HL-60 (cell line): ENCODE data around the gene LRRC41.

Experiments used
- GABPA ChIP-seq: IDR thresholded peaks from 2 replicates; pipeline ENCODE4 v1.6.1; 2012; ENCODE audit warnings: low read depth
- POLR2AphosphoS5 ChIP-seq: IDR thresholded peaks from 2 replicates; pipeline ENCODE4 v1.6.1; 2012; ENCODE audit warnings: low read depth
- SPI1 ChIP-seq: IDR thresholded peaks from 2 replicates; pipeline ENCODE4 v1.6.1; 2012; ENCODE audit warnings: low read depth, mild to moderate bottlenecking, borderline replicate concordance
- TF ChIP-seq, protein P1 (sequence below): IDR thresholded peaks from one replicate; pipeline ENCODE4 v1.5.1; 2011; ENCODE audit warnings: low read length, control low read depth, inconsistent platforms; ENCODE audit not compliant: insufficient read depth
- TF ChIP-seq, protein P2 (sequence below): IDR thresholded peaks from 2 replicates; pipeline ENCODE4 v1.6.1; 2012; ENCODE audit warnings: low read depth; ENCODE audit not compliant: insufficient replicate concordance

DNA sequence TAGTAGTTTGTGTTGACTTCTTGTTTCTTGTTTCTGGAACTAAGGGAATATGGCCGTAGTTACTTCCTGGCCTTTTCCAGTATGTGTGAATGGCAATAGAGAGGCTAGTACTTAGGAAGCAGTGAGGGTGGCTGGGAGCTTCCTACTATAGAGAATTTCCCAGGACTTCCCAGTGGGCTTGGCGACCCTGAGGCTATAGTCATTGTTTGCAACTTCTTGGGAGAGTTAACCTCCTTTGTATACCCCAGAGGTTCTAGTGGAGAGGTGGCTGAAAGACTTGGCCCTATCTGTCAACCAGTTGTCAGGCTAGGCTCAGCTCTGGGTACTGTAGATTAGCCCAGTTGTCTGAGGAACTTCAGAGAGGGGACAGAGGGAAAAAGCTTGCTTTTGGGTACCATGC is 40.3 kb downstream of the LRRC41 start:
- TF ChIP-seq, protein P1, sequence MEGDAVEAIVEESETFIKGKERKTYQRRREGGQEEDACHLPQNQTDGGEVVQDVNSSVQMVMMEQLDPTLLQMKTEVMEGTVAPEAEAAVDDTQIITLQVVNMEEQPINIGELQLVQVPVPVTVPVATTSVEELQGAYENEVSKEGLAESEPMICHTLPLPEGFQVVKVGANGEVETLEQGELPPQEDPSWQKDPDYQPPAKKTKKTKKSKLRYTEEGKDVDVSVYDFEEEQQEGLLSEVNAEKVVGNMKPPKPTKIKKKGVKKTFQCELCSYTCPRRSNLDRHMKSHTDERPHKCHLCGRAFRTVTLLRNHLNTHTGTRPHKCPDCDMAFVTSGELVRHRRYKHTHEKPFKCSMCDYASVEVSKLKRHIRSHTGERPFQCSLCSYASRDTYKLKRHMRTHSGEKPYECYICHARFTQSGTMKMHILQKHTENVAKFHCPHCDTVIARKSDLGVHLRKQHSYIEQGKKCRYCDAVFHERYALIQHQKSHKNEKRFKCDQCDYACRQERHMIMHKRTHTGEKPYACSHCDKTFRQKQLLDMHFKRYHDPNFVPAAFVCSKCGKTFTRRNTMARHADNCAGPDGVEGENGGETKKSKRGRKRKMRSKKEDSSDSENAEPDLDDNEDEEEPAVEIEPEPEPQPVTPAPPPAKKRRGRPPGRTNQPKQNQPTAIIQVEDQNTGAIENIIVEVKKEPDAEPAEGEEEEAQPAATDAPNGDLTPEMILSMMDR, result no peak
- TF ChIP-seq POLR2AphosphoS5 (no peak), GABPA (no peak), SPI1 (no peak)
- TF ChIP-seq, protein P2, sequence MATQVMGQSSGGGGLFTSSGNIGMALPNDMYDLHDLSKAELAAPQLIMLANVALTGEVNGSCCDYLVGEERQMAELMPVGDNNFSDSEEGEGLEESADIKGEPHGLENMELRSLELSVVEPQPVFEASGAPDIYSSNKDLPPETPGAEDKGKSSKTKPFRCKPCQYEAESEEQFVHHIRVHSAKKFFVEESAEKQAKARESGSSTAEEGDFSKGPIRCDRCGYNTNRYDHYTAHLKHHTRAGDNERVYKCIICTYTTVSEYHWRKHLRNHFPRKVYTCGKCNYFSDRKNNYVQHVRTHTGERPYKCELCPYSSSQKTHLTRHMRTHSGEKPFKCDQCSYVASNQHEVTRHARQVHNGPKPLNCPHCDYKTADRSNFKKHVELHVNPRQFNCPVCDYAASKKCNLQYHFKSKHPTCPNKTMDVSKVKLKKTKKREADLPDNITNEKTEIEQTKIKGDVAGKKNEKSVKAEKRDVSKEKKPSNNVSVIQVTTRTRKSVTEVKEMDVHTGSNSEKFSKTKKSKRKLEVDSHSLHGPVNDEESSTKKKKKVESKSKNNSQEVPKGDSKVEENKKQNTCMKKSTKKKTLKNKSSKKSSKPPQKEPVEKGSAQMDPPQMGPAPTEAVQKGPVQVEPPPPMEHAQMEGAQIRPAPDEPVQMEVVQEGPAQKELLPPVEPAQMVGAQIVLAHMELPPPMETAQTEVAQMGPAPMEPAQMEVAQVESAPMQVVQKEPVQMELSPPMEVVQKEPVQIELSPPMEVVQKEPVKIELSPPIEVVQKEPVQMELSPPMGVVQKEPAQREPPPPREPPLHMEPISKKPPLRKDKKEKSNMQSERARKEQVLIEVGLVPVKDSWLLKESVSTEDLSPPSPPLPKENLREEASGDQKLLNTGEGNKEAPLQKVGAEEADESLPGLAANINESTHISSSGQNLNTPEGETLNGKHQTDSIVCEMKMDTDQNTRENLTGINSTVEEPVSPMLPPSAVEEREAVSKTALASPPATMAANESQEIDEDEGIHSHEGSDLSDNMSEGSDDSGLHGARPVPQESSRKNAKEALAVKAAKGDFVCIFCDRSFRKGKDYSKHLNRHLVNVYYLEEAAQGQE, result no peak
